Hindlimb muscle (tissue), 1 donor: Measurements from ENCODE around the gene DLGAP5. TPM values are rescaled to one million over a fixed set of nuclear protein-coding genes. Genes with fewer than 3 reads are reported as not detected.

Source experiments
- DNase-seq: peaks from one replicate; pipeline ENCODE4 v3.0.0-alpha.2; 2013
- polyA plus RNA-seq: library from polyadenylated mRNA; unstranded; fragments of 120-200 nt; gene quantifications from one replicate; pipeline ENCODE4 v1.2.1, GENCODE V29; 2013; ENCODE audit not compliant: insufficient read length

DLGAP5 gene
- polyA plus RNA-seq, 1 donor: 8.3 TPM

DNA sequence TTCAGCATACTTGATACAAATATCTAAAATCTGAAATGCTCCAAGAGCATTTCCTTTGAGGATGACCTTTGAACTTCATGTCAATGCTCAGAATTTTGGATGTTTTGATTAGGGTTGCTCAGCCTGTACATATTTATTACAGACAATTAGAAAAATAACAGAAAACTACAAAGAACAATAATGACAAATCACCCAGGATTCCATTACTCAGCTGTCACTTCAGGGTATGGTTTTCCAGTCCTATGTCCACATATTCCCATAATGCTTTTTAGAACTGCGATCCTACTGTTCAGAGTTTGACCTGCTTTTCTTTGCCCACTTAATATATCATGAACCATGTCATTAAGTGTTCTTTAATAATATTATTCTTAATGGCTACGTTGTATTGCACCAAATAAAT lies 11.4 kb downstream of the DLGAP5 start:
- no peak for DNase-seq

DNA sequence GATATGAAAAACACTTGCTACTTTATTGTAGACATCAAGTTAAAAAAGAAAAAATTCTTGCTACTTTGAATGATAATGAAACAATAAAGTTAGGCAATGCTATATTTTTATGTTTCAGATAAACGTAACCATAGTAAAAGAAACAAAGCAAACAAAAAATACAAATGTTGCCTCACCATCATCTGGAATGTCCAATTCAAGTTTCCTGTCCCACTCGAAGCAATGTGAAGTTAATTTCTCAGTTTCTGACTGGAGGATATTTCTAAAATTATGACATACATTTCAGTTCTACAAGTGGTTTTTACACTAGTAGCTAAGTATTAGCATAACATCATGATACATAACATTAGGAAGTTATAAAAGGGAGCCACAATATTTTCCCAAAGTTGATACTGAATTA lies 20.9 kb downstream of the DLGAP5 start:
- DNase-seq: no peak

DNA sequence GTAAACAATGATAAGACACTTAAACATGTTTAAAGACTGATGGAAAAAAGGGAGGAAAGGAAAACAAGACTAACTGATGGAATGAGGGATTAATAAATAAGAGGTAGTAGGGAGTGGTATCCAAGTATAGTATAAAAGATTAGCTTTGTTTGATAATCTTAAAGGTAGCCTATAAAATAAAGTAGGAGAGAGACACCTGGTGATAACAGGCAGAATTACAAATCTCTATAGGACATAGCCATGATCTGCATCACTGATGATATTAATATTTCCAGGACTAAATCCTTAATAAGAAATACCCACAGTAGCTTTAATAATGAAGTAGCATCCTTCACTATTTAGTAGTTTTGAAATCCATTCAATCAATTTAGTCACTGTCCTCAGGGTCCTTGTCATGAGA lies 30.4 kb downstream of the DLGAP5 start:
- peak; percentile 41 for DNase-seq

DNA sequence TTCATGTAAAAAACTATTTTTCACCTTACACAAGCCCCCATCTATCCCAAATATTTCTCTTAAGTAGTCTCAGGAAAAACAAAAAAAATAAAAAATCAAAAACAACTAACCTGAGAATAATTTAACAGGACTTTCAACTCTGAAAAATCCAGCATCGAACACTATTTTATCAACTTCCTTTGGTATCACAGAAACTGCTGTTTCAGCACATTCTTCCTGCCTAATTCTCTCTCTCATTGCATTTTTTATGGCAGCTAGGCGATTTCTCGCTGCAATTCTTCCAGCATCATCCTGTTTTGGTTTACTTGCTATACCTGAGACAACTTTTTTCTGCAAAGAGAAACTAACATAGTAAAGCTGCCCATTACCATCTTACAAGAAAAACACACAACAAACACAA lies 33.0 kb downstream of the DLGAP5 start:
- no peak for DNase-seq

DNA sequence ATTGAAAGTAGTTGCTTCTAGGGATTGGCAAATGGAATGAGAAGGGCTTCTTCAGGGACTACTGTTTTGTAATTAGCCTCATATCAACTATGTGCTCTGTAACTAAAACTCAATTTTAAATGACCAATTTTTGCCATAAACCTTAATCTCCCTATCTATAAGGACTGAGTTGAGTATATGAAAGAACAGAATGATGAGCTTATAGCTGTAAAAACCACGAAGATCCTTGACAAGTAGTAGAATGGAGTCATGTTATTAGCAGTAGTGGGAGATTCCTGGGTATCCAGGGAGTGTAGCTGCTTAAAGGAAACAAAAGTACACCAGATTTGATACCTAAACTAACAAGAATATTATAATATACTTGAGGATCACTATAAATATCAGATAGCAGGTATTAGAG lies 34.3 kb downstream of the DLGAP5 start:
- DNase-seq: no peak

DNA sequence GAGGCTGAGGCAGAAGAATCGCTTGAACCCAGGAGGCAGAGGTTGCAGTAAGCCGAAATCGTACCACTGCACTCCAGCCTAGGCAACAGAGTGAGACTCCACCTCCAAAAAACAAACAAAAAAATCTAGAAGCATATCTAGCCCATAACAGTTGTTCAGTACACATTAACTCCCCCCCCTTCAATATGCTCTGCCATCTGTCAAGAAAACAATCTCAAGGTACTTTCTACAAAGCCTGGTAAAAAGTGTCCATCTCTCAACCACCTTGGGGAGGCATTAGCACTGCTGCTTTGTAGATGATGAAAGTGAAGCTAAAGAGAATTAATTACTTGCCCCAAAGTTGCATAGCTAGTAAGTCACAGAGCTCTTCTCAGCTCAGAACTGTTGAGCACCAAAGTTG lies 37.4 kb downstream of the DLGAP5 start:
- DNase-seq: no peak

DNA sequence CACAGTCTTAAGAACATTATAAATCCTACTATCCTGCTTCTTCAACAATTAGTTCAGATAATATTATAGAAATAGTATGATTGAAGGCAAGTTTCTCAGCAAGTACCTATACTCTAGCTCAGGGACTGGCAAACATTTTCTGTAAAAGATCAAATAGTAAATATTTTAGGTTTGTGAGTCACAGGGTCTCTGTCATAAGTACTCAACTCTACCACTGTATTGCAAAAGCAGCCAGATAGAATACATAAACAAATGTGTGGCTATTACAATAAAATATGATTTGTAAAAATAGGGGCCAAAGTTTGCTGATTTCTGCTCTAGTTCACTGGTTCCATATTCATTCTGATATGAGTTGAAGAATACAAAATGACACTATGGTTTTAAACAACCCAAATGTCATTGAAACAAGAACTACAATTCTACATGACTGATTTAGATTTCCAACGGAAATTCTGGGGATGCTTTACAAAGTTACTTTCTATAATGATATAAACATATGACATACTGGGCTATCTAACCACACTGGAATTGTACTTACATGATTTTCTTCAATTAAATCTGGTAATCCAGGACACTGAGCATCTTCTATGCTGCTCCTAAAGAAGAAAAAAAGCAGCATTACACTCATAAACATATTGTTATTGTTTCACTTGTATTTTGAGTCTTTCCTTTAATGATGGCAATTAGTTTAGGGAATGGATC lies 39.2 kb downstream of the DLGAP5 start:
- no peak for DNase-seq

DNA sequence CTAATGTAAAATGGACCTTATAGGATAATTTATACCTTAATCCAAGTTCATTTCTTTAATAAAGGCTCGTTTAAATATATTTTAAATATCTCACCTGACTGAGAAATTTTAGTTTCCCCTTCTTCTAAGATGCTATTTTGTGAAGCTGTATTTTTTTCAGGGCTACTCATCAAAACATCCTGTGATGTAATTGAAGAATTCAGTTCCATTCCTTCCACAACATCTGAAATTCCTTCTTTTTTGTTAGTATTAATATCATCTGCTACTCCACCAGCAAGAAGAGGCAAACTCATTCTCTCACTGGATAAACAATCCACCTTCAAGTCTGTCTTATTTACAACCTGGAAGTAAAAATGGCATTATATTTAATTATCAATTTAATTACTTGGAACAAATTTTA lies 39.8 kb downstream of the DLGAP5 start:
- no peak for DNase-seq

DNA sequence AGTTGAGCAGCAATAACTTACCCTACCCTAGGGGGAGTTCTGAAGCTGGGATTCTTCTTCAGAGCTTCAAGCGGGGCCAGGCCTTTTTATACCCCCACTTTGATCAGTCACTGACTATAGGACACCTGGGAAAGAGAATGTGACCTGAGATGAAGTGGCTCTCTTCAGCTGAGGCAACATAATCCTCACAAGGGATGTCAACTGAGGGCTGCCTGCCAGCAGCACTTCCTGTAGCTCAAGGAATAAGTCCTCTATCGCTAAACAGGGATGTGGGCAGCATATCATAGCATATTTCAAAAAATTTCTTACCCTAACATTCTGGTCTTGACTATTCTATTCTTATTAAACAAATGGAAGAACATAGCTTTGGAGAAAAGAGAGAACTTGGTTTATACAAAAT lies 45.0 kb downstream of the DLGAP5 start:
- no peak for DNase-seq

DNA sequence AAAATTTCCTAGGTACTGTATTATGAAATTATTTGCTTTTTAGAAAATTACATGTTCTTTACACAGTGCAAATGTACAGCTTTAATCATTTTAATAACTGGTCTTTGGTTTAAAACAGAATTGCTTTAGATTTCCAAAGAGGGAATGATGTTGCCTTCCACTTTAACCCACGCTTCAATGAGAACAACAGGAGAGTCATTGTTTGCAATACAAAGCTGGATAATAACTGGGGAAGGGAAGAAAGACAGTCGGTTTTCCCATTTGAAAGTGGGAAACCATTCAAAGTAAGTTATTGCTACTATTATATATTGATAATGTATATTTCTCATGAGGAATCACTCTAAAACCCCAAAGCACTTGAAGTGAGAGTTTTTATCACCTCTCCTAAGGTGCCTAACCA lies 48.9 kb downstream of the DLGAP5 start:
- no peak for DNase-seq

DNA sequence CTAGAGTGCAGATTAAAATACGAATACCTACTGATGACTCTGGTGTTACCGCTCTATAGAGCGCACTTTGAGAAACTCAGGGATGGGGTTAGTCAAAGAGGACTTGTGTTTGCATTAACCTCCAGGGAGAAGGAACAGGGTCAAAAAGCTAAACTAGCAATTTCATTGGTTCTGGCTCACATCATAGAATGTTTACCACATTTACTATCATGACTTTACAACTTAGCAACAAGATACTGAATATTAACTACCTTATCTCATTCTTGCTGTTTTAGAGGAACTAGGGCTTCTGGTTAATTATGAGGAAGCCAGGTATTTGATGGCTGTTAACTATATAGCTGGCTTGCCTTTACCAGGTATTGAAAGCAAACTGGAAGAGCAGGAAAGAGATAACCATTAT lies 49.6 kb downstream of the DLGAP5 start:
- no peak for DNase-seq

DNA sequence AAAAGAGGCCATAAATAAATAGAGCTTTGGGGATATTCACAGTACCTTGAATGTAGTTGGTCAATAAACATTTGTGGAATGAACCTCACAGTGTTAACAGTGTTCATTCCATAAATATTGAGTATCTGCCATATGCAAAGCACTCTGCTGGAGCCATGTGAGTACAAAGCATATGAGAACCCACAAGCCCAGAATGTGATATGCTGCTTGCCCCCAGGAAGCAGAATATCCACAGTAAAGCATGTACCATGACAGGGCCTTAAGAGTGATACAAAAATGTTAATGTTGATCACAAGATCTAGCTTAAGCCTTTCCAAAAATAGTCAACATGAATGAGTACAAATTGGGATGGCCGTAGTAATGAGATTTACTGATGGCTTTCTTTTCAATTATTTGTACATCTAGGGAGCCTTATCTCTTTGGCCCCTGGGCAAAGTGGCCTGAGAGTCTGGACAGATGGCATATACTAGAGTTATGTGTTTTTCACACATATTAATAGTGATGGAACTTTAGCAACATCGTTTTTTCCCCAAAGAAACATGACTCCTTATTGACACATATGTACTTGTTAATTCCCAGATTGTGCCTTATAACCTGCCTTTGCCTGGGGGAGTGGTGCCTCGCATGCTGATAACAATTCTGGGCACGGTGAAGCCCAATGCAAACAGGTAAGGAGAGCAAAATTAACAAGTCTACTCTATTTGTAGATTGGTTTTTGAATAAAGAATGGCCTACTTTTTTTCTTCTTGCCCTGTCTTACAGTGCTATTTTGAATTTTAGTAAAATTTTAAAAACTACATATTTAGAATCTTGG lies 51.5 kb downstream of the DLGAP5 start:
- no peak for DNase-seq

DNA sequence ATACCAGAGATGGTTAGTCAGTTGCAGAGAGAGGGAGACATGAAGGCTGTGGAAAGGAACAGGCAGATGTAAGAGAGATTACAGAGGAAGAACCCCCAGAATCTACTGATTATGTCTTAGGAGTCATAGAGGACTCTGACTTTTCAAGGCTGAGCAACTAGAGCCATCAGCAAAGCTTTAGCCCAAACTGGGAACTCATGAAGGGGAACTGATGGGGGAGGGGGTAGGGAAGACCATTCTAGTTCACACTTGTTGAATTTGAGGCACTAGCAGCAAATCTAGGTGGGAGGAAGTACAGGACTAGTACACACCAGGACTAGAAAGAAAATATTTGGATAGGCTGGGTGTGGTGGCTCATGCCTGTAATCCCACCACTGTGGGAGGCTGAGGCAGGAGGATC lies 52.2 kb downstream of the DLGAP5 start:
- DNase-seq: no peak

DNA sequence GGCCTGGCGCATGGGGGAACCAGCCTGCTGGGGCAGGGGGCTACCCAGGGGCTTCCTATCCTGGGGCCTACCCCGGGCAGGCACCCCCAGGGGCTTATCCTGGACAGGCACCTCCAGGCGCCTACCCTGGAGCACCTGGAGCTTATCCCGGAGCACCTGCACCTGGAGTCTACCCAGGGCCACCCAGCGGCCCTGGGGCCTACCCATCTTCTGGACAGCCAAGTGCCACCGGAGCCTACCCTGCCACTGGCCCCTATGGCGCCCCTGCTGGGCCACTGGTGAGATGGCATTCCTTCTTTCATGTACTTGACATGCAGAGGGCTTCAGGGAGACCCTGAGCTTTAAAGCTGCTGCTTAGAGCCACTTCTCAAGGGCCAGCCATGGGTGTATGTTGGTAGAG lies 53.3 kb downstream of the DLGAP5 start:
- no peak for DNase-seq

DNA sequence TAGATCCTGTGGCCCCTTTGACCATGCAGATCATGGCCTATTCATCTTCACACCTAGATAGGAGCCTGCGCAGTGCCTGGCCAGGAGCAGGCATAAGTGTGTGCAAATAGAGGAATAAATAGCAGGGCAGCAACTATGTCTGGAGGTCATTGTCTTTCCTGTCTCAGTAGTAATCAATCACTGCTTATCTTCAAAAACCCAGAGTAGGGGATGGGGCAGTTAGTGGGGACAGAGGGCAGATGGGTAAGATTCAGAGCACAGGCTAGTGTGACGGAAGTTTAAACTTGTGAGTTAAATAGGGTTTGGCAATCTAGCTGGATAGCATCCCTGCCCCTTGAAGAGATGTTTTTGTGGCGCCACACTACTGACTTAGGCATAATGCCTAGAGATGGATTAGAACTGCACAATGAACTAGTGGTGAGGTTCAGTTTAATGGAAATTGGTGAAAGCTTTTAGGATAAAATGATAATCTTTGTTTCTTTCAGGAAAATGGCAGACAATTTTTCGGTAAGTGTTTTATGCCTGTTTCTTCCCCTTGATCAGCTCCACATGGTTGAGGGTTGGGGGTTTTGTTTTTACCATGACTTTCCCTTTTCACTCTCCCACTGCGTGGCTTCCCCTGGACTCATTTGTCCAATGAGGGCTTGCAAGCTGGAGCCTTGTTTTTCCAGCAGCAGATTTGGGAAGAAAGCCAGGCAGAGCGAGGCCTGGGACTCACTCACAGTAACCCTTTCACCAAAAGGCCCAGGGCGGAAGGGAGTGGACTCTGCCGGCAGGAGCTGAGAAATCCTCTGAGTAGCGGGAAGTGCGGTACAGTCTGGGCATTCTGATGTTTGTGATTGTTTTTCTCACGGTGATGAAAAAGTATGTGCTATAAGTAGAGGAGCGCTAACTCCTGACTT lies 54.2 kb downstream of the DLGAP5 start:
- DNase-seq: peak; percentile 88

DNA sequence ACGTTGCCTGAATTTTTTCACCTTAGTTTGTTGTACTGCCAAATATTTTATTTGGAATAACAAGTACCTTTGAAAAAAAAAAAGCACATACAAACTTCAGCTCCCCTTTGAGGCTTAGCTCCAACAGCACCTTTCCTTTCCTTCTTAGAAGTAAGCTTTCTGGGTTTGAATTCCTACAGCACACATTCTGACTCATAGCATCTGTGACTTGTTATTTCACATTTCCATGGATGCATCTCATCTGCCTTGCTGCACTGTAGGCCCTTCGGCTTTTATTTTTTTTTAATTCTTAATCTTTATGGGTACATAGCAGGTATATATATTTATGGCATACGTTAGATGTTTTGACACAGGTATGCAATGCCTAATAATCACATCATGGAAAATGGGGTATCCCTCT lies 55.1 kb downstream of the DLGAP5 start:
- DNase-seq: no peak

DNA sequence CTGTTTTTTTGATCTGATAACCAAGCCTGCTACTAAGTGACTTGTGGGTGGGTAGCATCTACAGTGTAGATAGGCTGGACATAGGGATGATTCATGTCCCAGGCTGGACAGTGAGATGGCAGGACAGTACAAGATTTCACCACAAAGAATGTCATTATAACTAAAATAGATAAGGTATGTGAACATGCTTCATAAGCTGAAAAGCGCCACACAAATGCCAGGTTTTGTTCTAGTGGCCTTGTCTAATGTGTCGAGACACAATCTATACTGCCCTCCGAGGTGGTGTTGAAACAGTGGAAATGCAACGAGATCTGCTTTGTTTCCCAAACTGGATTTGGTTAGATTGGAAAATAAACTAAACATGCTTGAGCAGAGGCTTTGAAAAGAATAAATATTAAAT lies 58.0 kb downstream of the DLGAP5 start:
- no peak for DNase-seq

DNA sequence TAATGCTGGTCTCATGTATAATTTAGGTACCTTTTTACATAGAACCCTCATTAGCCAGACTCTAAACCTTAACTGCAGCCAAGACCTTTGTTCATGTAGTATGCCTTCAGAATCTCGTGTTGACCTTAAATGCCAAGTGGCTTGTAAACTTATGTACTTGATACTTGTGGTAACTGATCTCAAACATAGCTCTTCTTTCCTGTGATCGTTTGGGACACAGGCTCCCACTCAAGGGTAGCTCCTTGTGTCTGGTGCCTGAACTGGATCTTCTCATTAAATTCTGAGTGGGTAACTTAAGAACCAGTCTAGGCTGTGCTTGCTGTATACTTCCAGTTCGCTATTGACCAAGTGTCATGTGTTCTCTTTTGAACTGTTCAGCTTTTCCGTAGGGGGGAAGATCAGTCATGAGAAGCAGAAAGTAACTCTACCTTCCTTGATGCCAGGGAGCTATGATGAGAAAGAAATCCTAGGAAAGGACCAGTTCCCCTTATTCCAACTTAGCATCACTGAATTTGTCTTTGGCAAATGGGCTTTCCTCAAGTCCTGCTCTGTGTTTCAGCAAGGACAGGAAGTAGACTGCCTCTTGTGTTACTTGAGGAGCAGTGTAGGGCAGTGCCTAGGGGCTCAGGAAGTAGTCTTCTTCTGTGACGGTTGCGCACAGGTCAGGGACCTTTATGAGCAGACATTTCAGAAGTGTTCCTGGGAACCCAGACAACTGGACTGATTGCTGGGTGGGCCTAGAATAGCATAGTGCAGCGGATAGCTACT lies 59.8 kb downstream of the DLGAP5 start:
- DNase-seq: no peak

DNA sequence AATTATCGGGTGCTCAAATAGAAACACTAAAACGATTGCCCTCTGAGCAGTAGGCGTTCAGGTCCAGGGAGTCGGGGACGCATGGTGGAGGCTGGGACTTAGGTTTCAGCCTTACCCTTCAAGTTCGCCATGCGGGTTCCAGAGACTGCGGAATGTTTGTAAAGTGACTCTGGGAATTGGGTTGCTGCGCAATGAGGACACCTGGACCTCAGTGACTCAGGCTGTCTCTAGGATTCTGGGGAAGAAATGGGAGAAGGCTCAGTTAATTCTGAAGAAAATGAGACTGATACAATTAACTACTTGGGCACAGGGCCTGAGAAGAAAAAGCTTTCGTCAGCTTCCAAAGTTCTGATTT lies 61.2 kb downstream of the DLGAP5 start:
- DNase-seq: no peak

DNA sequence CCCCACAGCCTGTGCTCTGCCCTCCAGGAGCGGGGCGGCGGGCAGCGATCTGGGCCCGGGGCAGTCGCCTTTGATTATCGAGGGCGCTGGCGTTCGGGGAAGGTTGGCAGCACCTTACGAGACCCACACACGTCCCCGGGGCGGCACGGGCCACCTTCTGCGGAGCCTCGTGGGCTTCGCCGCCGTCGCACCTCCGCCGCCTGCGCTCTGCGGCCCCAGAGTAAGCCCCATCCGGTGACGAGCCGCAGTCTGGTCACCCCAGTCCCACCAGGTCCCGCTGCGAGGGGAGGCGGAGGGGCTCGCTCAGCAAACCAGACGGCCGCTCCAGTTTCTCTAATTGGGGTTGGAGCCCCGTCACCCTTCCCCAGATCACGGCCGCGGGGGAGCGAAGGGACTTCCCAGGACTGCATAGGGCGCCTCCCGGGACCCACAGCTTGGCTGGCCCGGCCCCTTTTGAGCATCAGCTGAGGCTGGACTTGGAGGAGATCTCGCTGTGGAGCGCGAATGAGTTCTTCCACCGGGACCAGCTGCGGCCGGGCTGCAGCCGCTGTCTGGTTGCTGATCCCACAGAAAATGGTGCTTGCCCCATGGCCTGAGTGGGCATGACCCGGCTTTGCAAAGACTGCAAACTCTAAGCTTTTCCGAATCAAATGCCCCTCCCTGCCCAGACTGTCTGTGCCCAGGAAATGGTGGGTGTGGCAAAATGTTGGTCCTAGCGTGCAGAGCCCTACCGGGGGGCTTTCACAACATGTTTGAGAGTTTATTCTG lies 61.8 kb downstream of the DLGAP5 start:
- peak; percentile 55 for DNase-seq

DNA sequence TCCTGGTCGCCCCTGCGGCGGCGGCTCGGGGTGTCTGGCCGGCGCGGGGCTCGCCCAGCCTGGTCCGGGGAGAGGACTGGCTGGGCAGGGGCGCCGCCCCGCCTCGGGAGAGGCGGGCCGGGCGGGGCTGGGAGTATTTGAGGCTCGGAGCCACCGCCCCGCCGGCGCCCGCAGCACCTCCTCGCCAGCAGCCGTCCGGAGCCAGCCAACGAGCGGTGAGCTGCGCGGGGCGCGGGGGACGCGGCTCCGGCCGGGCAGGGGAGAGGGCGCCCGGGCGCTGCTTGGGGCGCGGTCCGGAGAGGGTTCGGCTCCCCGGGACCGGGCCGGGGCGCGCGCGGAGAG lies 62.3 kb downstream of the DLGAP5 start, which contains the start of gene LGALS3:
TSS of gene LGALS3 (plus strand) at position 167 of the 342 bp plus-strand sequence. CDS start 8,122 bp downstream, outside the sequence.
- peak; percentile 41 for DNase-seq
